ENCODE results near the gene C11orf42. TPM values are rescaled to one million over a fixed set of nuclear protein-coding genes. Genes with fewer than 3 reads are reported as not detected.
"Not testable (repeated sequence)": the region's sequence is repeated elsewhere in the genome, so short reads cannot be mapped to it uniquely, and the experiment has no call there.

The C11orf42 gene
- total RNA-seq, 1 experiment from 2014 or later, result not detected

DNA sequence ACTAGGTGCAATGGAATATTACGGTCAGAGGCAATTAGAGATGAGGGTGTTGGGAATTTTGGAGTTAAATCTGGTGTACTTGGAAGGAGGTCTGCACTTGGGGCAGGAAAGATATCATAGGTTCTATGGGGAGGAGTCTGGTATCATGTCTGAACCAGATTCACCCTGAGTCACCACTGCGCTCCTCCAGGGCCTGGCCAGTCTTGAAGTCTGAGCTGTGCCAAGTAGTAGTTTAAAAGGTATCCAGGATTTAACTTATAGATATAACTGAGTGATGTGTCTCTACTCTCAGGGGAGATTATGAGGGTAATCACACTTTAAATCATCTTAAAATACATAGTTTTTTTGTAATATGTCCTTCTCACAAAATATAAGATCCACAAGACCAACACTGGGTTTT, 40.2 kb downstream of the C11orf42 start:
- H3K9me3 Mint-ChIP-seq (ENCODE audit: unreplicated experiment), result no peaks in the 10 kb centered on the region
- peaks cover 15% of the 10 kb centered on the region for H3K4me1 ChIP-seq
- no peak overlapping the region for H3K4me3 Mint-ChIP-seq (ENCODE audit: unreplicated experiment)
- ChIA-PET POLR2A (no interaction called here), CTCF (no interaction called here)
- no peak overlapping the region for H3K4me3 ChIP-seq (ENCODE audit: low read depth, low read length)
- H3K27me3 Mint-ChIP-seq (ENCODE audit: insufficient read depth, unreplicated experiment), result no peaks in the 10 kb centered on the region
- no peak overlapping the region for H3K27ac Mint-ChIP-seq (ENCODE audit: unreplicated experiment)
- no peaks in the 10 kb centered on the region for H3K9me3 ChIP-seq
- H3K27me3 ChIP-seq (replicated peaks; ENCODE audit: control insufficient read depth, insufficient read depth, low read length), result no peaks in the 10 kb centered on the region
- no peaks in the 10 kb centered on the region for H3K36me3 ChIP-seq (ENCODE audit: control insufficient read depth, insufficient read depth, low read length)
- DNase-seq, result no peak
- H3K4me1 Mint-ChIP-seq (ENCODE audit: low read depth, unreplicated experiment), result peaks cover 17% of the 10 kb centered on the region
- intact Hi-C loops (cut with micrococcal nuclease; ENCODE audit: unreplicated experiment), result no loop called here
- no TSS peak for BruUV-seq (replicated peaks)
- no peak for TF ChIP-seq CTCF (IDR thresholded peaks at IDR 0.05; ENCODE audit: insufficient read depth in 1 of 2, low read depth in 1 of 2, low read length in 1 of 2, severe bottlenecking in 1 of 2, unreplicated experiment in 1 of 2)
- no peaks in the 10 kb centered on the region for H3K36me3 Mint-ChIP-seq (ENCODE audit: insufficient read depth, unreplicated experiment)

DNA sequence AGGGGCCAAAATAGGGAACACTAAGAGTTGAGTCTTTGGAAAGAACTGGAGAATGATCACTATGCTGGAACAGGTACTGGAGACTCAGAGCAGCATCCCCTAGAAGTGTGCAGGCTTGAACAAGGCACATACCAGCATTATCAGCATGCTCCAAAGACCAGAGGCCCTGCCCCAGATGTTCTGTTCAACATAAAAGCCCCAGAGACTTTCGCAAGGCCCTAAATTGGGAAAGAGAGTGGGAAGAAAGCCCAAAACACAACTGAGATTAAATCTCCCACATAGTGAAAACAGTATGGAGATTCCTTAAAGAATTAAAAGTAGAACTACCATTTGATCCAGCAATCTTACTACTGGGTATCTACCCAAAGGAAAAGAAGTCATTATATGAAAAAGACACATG, 42.9 kb downstream of the C11orf42 start:
- Mint-ChIP-seq H3K27me3 (ENCODE audit: insufficient read depth, unreplicated experiment) (no peaks in the 10 kb centered on the region), H3K27ac (ENCODE audit: unreplicated experiment) (no peak overlapping the region), H3K4me3 (ENCODE audit: unreplicated experiment) (no peak overlapping the region), H3K9me3 (ENCODE audit: unreplicated experiment) (no peaks in the 10 kb centered on the region), H3K36me3 (ENCODE audit: insufficient read depth, unreplicated experiment) (no peaks in the 10 kb centered on the region), H3K4me1 (ENCODE audit: low read depth, unreplicated experiment) (peaks cover 17% of the 10 kb centered on the region)
- no peaks in the 10 kb centered on the region for H3K27me3 ChIP-seq (replicated peaks; ENCODE audit: control insufficient read depth, insufficient read depth, low read length)
- H3K4me3 ChIP-seq (ENCODE audit: low read depth, low read length), result no peak overlapping the region
- no TSS peak for BruUV-seq (replicated peaks)
- peaks cover 15% of the 10 kb centered on the region for H3K4me1 ChIP-seq
- H3K9me3 ChIP-seq, result no peaks in the 10 kb centered on the region
- ChIA-PET CTCF (no interaction called here), POLR2A (no interaction called here)
- no peak for TF ChIP-seq CTCF (IDR thresholded peaks at IDR 0.05; ENCODE audit: insufficient read depth in 1 of 2, low read depth in 1 of 2, low read length in 1 of 2, severe bottlenecking in 1 of 2, unreplicated experiment in 1 of 2)
- intact Hi-C loops (cut with micrococcal nuclease; ENCODE audit: unreplicated experiment), result loop anchor here (1.0 kb wide), 2 partner anchors 10 to 14 kb away; partner anchors contain the start of gene FHIP1B
- peak in 1 of 2 experiments; percentile 47 for DNase-seq
- H3K36me3 ChIP-seq (ENCODE audit: control insufficient read depth, insufficient read depth, low read length), result no peaks in the 10 kb centered on the region

GRCh38 chr11:6248897-6249296, 43.5 kb downstream of the C11orf42 start:
- CTCF ChIA-PET, result not testable (repeated sequence)

More at GRCh38 chr11:6248897-6249296, 43.5 kb downstream of the C11orf42 start:
- H3K4me1 ChIP-seq, result peaks cover 15% of the 10 kb centered on the region
- H3K27me3 Mint-ChIP-seq (ENCODE audit: insufficient read depth, unreplicated experiment); H3K9me3 Mint-ChIP-seq (ENCODE audit: unreplicated experiment); BruUV-seq (replicated peaks); H3K27me3 ChIP-seq (replicated peaks; ENCODE audit: control insufficient read depth, insufficient read depth, low read length); H3K4me3 ChIP-seq (ENCODE audit: low read depth, low read length); POLR2A ChIA-PET; H3K36me3 Mint-ChIP-seq (ENCODE audit: insufficient read depth, unreplicated experiment); H3K4me3 Mint-ChIP-seq (ENCODE audit: unreplicated experiment); H3K36me3 ChIP-seq (ENCODE audit: control insufficient read depth, insufficient read depth, low read length); H3K27ac Mint-ChIP-seq (ENCODE audit: unreplicated experiment); H3K9me3 ChIP-seq; DNase-seq: not testable (repeated sequence)
- intact Hi-C loops (cut with micrococcal nuclease; ENCODE audit: unreplicated experiment), result loop anchor here (1.0 kb wide), 2 partner anchors 11 to 15 kb away; partner anchors contain the start of gene FHIP1B
- H3K4me1 Mint-ChIP-seq (ENCODE audit: low read depth, unreplicated experiment), result peaks cover 17% of the 10 kb centered on the region

Data from Caco-2 (cell line).